HS-5 (cell line): ENCODE results near the gene CCDC150.
"Not testable (repeated sequence)": the region's sequence is repeated elsewhere in the genome, so short reads cannot be mapped to it uniquely, and the experiment has no call there.

ENCODE experiments used
- DNase-seq: peaks from one replicate; pipeline ENCODE4 v3.0.0-alpha.2; 2012; ENCODE audit warnings: low read depth

Gene CCDC150

DNA sequence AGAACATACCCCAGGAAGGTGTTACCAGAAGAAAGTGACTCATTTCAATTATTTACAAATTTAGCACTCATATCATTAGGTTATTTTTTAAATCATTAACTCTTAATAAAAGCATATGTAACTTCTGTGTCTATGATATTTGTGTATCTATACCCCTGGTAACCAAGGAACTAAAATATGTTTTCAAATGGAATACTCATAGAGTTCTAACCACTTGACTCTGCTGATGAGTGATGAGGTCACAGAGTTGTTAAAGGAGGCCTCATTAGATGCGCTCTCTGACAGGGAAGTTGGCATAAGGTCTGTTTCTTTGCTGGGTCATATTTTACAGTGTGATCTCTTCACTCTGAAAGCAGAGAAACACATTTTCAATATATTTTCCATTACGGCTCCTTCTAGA, 73.4 kb downstream of the CCDC150 start:
- DNase-seq, result no peak

DNA sequence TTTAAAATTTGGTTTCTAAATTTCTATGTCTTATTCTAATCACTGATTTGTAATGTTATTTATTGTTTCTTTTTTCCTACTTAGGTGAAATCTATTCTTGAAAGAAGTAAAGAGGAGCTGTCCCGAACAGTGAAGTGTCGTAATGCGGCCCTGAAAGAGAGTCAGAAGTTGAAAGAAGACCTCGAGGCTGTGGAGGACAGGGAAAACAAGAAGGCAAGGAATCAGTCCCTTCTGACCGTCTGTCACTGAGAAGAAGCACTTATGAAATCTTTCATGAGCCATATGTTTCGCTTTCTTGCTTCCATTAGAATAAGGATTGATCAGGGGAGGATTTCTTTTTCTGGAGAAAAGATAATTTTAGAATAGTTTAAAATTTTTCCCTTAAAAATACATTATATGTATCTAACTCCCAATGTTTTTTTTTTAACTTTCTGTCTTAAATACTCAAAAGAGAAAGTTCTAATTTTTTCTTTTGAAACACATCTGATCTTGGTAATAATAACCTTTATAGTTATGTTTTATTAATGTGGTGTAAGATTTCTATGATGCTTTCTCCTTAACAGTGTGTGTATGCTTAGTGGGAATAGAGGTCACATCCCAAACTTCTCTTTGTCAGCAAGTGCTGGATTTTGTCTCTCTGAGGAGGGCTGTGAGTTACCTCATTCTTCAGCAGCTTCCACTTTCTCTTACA, 79.0 kb downstream of the CCDC150 start:
- DNase-seq, result no peak

DNA sequence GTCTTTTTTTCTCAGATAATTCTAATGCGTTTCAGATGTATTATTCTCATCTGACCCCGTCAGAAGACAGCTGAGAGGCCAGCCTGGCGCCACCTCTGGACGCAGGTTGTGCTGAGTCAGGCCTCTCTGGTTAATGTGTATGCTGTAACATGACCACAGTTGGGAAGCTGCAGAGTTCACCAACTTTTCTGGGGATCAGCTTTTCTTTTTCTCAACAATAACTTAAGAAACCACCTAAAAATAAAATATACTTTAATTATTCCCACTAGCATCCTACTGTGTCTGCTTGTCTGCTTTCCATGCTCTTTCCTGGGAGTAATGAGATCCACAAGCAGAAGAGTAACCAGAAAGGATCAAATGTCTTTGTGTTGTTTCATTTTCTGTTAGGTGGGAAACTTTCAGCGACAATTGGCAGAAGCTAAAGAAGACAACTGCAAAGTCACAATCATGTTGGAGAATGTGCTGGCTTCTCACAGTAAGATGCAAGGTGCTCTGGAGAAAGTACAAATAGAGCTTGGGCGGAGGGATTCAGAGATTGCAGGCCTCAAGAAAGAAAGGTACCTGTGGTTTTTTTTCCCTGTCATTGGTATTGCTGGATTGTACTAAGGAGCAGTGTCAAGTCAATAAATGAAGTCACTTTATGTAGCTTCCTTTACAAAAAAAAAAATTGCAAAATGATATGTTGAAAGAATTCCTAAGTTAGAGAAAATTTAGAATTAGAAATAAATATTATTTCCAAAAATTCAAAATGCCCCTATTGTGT, 79.8 kb downstream of the CCDC150 start:
- no peak for DNase-seq

DNA sequence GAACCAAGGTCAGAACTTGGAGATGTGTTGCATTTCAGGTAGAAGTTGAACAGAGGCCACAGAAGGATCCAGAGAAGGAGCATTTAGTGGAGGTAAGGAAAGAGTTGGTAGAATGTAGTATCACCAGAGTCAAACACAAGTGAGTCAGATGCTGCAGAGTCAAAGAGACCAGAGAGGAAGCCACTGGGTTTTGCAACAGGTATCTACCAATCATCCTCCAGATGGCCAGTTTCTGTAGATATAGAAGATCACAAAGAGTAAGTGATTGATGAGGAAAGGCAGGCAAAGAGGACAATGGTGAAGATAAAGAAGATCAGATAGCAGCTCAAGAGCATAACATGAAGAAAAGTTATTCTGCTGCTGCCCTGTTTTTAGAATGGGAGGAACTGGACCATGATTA, 84.1 kb downstream of the CCDC150 start:
- no peak for DNase-seq

DNA sequence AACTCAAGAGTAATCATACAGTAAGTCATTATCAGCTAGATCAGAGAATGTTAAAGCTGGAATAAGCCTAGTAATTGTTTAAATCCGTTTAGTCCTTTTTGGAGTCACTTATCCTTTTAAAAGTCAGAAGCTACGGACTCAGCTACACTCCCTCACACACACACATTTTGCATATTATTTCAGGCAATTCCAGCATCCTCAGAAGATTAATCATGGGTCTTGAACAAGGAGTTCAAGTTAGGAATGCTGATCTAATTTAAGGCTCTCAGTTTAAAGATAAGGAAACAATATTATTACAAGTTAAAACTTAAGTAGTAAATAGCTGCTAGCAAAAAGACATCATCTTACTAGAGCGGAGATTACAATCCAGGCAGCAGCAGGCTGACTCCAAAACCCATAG, 85.7 kb downstream of the CCDC150 start:
- no peak for DNase-seq

DNA sequence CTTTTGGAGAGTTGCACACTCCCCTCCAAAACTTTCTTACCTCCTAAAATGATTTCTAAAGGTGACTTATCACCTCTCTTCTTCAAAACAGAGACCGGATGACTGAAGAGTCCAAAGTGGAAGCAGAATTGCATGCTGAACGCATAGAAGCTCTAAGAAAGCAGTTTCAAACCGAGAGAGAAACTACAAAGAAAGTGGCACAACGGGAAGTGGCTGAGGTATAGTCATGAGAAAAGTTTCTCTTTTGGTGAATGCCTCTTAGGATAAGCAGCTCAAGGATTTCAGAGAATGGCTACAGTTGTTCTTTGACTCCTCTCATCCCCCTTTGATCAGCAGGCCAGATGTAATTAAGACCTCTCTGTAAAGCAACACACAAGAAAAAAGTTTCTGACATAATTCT, 86.4 kb downstream of the CCDC150 start:
- DNase-seq, result no peak

DNA sequence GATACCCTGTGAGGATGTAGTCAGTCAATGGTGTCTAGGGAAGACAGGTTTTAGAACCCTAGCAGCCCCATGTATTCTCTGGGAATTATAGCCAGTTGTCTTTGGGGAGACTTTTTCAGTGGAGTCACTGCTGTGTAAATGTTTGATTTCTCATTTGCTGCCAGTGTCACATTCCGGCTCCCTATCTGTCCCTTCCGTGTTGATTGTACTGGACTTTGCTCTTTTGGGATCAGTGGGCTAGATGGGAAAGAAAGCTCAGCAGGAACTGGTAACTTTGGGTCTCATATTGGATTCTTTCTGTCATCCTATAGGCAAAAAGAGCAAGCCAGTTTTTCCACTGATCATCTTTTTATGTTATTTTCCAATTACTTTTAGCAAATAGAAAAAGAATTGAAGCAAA, 89.9 kb downstream of the CCDC150 start:
- DNase-seq, result no peak

DNA sequence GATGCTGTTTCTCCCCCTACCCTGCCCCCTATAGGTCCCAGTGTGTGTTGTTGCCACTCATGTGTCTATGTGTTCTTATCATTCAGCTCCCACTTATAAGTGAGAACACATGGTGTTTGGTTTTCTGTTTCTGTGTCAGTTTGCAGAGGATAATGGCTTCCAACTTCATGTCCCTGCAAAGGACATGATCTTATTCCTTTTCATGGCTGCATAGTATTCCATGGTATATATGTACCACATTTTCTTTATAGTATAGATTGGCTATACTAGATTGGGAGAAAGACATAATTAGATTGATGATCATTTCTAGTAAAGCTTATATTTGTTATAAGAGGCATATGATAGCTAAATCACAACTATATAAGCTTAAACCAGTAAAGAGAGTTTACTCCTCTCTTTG, 97.1 kb downstream of the CCDC150 start:
- DNase-seq, result not testable (repeated sequence)

DNA sequence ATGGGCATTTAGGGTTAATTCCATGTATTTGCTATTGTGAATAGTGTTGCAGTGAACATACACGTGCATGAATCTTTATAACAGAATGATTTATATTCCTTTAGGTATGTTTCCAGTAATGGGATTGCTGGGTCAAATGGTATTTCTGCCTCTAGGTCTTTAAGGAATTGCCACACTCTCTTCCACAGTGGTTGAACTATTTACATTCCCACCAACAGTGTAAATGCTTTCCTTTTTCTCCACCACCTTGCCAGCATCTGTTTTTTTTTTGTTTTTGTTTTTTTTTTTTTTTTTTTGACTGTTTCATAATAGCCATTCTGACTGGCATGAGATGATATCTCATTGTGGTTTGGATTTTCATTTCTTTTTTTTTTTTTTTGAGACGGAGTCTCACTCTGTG, 97.5 kb downstream of the CCDC150 start:
- no peak for DNase-seq

DNA sequence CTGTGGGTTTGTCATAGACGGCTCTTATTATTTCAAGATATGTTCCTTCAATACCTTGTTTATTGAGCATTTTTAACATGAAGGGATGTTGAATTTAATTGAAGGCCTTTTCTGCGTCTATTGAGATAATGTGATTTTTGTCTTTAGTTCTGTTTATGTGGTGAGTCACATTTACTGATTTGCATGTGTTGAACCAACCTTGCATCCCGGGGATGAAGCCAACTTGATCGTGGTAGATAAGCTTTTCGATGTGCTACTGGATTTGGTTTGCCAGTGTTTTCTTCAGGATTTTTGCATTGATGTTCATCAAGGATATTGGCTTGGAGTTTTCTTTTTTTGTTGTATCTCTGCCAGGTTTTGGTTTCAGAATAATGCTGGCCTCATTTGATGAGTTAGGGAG, 99.5 kb downstream of the CCDC150 start:
- no peak for DNase-seq

DNA sequence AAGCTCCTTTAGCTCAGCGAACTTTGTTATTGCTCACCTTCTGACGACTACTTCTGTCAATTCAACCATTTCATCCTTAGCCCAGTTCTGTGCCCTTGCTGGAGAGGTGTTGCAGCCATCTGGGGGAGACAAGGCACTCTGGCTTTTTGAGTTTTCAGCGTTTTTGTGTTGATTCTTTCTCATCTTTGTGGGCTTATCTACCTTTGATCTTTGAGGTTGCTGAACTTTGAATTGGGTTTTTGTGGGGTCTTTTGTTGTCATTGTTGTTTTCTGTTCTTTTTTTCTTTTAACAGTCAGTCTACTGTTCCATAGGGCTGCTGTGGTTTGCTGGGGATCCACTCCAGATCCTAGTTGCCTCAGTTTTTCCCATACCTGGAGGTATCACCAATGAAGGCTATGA, 102.7 kb downstream of the CCDC150 start:
- no peak for DNase-seq

DNA sequence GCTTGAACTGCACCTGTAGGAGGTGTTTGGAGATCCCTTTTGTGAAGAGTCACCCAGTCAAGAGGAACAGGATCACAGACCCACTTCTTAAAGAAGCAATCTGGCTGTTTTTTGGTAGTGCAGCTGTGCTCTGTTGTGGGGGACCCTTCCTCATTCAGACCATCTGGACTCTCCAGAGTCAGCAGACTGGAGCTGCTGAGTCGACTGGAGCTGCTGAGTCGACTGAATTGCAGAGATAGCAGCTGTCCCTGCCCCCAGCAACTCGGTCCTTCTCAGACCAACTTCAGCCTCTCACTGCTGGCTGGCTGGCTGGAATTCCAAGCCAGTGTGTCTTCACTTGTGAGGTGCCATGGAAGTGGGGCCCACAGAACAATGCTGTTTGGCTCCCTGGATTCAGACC, 103.2 kb downstream of the CCDC150 start:
- no peak for DNase-seq

DNA sequence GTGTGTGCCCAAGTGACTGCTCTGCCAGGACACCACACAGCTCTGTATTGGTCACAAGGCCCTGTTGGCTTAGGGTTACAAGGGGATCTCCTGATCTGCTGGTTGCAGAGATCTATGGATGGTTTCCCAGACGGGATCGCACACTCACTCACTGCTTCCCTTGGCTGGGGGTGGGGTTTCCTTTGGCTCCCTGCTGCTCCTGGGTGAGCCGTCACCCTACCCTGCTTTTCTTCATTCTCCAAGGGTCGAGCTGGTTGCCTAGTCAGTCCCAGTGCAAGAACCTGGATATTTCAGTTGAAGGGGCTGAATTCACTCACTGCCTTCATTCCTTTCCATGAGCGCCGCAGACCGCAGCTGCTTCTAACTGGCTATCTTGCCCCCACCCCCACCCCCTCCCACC, 103.7 kb downstream of the CCDC150 start:
- DNase-seq, result no peak

DNA sequence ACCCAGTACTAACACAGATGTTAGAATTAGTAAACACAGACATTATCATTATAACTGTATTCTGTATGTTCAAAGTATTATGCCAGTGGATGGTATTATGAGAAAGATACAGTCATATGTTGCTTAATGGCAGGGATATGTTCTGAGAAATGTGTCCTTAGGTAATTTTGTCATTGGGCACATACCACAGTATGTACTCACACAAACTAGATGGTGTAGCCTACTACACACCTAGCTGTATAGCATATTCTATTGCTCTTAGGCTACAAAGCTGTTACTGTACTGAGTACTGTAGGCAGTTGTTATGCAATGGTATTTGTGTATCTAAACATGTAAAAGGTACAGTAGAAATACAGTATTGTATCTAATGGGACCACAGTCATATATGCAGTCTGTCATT, 106.2 kb downstream of the CCDC150 start:
- DNase-seq, result no peak

DNA sequence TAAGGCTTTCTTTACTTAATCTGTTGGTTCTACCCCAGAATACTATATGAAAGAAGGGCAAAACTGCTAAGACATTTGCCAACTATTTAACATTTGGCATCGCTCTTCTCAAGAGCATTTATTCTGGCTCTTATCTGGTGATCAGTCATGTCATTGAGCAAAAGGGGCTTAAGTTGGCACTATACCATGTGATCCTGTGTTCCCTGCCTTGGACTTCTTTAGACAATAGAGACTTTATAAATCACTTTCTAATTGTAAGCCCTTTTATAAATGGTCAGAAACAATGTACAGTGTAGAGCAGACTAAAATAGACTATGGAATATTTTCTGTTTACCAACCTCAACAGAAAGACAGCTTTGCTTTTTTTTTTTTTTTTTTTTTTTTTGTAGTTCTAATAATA, 107.9 kb downstream of the CCDC150 start:
- DNase-seq, result no peak

DNA sequence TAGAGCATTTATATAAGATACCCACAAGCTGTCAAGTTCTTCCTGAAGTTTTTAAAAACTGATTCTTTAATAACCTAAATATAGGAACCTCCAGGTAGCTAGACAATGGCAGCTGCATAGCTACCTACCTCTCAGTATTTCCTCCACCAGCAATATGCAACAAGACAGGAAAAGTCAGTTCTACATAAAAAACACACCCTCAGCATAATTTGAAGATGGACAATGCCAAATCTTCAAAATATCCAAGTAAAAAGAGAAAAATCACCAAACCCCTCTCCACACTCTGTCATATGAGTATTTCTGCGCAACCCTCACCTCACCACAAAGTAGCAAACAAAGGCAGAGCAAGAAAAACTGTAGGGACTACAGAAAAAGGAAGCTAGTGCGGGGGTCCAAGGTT, 108.6 kb downstream of the CCDC150 start:
- no peak for DNase-seq

DNA sequence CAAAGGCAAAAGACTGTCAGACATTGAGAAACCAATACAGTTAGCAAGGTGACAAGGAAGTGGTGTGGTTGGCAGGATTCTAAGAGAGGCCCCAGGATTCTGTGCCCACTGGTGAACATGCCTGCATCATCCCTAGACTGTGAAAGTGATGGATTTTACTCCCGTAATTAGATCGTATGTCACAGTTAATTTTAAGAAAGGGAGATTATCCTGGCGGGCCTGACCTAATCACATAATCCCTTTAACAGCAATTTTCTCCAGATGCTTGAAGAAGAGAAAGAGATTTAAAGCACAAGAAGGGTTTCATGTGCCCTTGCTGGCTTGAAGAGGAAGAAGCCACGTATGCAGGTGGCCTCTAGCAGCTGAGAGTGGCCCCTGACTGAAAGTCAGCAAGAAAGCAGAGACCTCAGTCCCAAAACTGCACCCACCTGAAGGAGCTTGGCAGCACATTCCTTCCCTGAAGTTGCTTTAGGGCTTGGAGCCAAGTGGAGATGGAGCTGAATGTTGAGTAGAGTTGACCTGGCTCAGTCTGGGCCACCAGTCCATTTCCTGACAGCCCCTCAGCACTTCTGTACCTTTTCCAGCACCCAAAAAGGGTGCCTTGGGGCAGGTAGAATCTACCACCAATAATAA, 110.9 kb downstream of the CCDC150 start:
- no peak for DNase-seq

DNA sequence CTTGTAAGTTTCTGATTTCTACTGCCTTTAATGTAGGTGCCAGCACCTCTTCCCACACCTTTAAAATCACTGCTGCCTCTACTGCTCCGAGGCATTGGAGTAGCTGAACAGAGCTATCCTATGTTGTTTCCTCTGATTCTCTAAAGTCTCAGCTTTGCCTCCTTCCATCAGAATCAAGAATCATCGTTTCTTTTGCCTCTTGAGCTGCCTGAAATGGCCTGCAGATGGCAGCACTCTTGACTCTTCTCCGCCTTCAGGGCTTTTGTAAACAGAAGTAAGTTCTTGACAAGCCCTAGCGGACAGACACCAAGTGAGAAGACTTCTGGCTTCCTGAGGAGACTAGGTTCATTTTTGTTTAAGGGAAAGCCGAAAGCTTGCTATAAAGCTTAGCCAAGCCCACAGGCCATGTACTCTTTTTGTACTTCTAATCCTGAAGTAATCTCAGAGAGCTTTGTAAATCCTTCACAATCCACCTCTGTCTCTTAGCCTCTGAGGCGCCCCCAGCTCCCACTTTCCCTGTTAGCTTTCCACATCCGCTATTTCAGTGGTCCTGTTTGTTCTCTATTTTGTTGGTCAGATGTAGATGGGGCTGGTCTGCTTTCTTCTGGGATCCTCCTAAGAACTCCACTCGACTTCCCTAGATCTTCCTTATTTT, 111.6 kb downstream of the CCDC150 start:
- no peak for DNase-seq

DNA sequence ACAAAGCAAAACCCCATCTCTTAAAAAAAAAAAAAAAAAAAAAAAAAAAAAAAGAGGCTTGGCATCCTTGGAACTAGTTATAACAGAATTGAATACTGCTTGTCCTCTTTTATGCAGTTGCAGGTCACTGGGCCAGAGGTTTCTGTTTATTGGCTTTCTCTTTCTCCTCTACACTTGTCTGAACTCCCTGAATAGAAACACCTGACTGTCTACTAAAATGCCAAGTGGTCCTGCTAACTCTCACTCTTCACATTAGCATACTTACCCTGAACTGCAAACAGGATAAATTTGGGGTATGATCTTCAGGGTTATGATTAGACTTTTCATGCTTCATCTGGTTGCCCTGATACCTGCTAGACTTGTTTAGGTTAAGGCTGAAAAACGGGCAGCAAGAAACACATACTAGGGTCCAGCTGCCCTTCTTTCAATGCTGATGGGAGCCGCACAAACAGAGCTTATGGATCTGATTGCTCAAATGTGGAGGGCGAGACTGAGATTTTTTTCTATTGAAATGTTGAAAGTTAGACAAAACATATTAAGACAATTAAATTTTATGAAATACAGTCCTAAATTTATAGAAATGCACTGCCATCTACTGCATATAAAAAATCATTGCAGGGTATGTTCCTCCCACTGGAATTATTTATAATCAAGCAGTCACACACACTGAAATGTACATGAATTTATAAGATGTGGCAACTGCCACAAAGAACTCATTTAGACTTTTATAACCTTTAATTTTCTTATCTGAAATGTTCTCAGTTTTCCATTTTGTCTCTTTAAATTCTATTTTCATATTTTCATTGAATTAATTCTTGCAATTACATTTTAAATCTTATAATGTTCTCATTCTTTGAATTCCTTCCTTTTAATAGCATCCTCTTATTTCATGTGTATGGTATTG, 119.2 kb downstream of the CCDC150 start:
- DNase-seq, result peak; percentile 20

DNA sequence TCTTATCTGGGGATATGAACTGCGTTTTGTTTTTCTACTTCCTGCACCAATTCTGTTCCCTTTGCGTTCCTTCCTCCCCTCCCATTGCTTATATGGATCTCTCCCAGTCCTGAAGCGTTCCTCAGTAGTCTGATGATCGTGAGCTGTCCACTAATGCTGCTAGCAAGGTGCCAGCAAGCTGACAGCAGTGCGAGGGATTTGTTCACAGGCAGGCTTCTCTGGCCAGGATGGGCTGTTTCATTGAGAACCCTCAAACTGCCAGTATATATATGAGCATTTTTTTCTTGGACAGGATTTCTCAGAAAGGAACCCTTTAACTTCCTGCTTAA, 119.8 kb downstream of the CCDC150 start:
- DNase-seq, result no peak

DNA sequence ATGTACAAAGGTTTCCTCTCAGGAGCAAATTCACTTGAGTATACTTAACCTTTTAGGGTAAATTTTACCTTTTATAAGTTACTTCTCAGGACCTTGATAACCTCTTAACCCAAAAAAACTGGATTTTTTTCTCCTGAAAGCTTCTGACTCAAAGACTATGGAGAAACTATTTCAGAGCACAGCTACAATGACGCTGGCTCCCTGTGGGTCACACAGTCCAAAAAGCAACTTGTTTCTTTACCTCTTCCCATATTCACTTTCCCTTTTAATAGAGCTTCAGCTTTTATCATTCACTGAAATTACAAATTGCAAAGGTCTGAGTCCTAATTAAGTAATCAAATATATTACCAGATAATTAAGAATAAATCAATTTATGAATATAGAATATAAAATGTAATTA, 127.6 kb downstream of the CCDC150 start:
- DNase-seq, result no peak
